NCI-H1417 (cell line): Measurements from ENCODE around the gene COPS9.

Experiments
- DNase-seq, 3 experiments: peaks; one replicate each; lab custom pipeline; 2025; lab: John Stamatoyannopoulos, UW

The COPS9 gene

DNA sequence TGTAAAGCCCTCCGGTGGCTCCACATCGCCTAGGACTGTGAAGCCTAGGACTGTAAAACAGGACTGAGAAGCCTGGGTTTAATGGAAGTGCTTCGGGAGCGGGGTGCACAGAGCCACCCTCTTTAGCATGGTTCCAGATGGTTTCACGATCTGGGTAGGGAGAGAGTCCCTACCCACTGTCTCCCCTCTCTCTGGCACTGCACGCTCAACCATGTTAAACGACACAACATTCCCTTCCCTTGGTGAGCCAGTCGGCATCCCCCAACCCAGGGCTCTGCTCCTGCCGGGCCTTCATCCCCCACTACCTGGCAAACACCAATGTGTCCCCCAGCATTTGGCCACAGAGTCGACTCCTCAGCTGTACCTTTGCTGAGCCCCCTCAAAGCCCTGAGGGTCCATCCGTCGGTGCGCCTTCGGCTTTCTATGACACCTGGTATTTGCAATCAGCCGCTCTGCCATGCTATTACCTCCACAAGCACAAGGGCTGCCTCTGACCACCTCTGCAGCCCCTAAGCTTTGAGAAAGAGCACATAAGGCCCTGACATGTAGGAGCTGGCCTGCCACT, 1.1 kb downstream of the COPS9 start:
- DNase-seq, result no peak

- no peak for DNase-seq
Observed at GRCh38 chr2:240134466-240134865, 1.6 kb downstream of the COPS9 start.

GRCh38 chr2:240133401-240133800, 2.7 kb downstream of the COPS9 start:
- no peak for DNase-seq

DNA sequence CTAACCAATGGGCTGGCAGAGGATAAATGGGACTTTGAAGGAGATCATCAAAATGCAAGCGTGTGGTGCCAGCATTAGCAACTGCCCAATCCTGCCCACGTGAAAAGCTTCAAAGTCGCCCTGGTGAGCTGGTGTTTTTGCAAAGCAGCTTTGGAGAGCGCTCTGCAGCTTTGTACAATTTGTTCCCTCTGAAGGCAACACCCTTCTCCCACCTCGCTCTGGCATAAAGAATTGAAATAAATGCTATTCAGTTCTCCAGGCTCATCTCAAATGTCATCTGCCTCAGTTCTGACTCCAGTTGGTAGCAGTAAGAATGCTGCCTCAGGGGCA, 3.5 kb downstream of the COPS9 start:
- no peak for DNase-seq

DNA sequence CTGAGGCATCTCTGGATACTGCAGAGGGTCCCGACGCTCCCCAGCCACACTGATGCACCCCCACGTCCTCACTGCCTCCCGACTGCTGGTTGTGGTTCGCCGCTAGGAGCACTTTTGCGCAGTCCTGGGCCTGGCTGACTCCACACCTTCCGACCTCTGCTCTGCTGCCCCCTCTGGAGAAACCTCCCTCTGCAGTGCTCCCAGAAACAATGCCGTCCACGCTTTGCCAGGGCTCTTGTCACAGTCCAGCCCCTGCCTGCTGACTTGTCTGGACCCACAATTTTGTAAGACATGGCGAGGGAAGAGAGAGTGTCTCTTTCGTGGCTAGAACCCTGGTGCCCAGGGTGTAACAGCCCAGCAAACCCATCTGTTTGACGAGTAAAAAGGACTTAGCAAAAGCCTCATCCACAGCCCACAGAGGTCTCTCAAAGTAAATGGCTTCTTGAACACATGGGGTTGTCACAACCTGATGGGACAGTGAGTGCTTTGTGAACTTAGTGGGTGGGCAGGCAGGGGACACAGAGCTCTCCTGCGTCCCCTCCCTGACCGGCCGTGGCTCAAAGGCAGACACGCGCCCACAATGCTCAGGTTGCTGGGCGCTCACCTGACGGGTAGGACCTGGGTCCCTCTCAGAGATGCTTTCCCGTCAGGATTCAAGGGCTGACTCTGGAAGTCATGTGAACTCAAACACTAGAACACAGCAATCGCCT, 4.0 kb downstream of the COPS9 start:
- no peak for DNase-seq

DNA sequence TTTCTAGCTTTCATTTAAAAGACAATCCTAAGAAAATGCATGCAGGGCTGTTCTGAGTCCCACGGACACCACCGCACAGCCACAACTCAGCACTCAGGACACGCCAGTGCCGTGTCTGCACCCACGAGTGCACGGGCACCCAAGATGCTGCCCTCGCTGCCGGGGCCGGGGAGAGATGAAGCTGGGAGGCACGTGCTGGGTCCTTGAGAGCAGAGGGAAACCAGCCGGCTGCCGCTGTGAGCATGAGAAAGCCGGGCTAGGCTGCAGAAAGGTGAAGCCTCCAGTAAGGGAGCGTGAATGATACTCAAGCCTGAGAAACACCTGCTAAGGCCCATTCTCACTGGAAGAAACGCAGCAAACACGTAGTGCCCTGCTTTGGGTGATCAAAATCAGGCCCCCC, 4.8 kb downstream of the COPS9 start:
- DNase-seq, result no peak

- DNase-seq, result no peak
Observed at GRCh38 chr2:240130393-240131195, 5.5 kb downstream of the COPS9 start.

GRCh38 chr2:240129731-240130392, 6.2 kb downstream of the COPS9 start:
- DNase-seq, result no peak

GRCh38 chr2:240129311-240129710, 6.8 kb downstream of the COPS9 start:
- no peak for DNase-seq

DNA sequence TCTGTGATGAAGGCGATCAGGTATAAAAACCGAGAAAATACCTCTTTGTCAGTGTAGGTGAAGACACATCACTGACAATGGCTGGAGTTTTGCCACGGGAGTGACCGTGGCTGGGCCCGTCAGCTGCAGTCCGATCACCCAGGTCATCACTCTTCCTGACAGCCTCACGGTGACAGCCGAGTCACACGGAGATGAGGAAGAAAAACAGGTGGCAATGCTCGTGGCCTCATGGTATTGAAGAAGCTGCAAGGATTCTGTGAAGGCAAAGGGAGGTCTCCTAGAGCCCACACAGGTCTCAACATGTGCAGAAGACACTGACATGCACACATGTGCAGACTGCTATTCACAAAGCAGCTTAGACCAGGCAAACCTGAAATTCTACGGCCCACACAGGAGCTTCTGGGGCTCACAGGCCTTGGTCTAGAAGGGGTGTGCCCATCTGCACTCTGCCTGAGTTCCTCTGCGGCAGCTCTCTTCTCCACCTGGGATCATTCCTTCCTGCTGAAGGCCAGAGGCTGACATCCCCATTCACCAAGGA, 7.4 kb downstream of the COPS9 start:
- DNase-seq, result no peak

- DNase-seq, result no peak
Observed at GRCh38 chr2:240127911-240128607, 8.0 kb downstream of the COPS9 start.

- DNase-seq, result no peak
Observed at GRCh38 chr2:240127191-240127750, 8.8 kb downstream of the COPS9 start.

GRCh38 chr2:240126731-240127130, 9.4 kb downstream of the COPS9 start:
- no peak for DNase-seq

- no peak for DNase-seq
Observed at GRCh38 chr2:240125742-240126141, 10.4 kb downstream of the COPS9 start.

DNA sequence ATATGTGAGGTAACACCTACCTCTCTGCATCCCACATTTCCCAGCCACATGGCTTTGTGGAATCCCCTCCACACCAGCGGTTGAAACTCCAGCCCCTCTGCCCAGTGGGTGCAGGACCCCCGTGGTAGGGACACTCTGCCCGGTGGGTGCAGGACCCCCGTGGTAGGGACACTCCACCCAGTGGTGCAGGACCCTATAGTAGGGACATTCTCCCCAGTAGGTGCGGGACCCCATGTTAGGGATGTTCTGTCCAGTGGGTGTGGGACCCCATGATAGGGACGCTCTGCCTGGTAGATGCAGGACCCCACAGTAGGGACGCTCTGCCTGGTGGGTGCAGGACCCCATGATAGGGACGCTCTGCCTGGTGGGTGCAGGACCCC, 11.5 kb downstream of the COPS9 start:
- no peak for DNase-seq

GRCh38 chr2:240123821-240124650, 12.1 kb downstream of the COPS9 start:
- no peak for DNase-seq

GRCh38 chr2:240121675-240122074, 14.4 kb downstream of the COPS9 start:
- no peak for DNase-seq

DNA sequence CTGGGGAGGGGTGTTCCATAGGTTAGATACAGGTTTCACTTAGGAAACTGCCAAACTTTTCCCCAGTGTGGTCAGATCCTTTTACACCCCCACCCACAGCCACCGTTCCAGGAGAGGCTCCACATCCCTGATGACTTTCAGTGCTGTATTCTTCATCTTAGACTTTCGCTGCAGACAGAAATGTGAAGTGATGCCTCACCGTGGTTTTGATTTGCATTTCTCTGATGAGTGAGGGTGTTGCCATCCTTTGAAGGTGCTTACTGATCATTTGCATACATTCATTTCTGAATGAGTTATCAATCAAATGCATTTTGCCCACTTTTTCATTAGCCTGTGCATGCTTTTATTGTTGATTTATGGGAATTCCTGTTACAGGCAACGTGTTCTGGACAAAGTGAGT, 14.9 kb downstream of the COPS9 start:
- no peak for DNase-seq

- DNase-seq, result no peak
Observed at GRCh38 chr2:240114233-240114632, 21.9 kb downstream of the COPS9 start.

- DNase-seq, result no peak
Observed at GRCh38 chr2:240112914-240113690, 23.0 kb downstream of the COPS9 start.
